Choroid plexus epithelial cell (primary cell): ENCODE data around the gene PGM1.

Source experiments
- DNase-seq: peaks from one replicate; pipeline ENCODE4 v3.0.0-alpha.2; 2010; ENCODE audit warnings: low read depth
- H3K4me3 ChIP-seq: 2 replicates; pipeline ENCODE4 v1.5.1; 2011; ENCODE audit warnings: low read depth, mild to moderate bottlenecking, control low read depth, low read length, moderate library complexity
- TF ChIP-seq, protein P1 (sequence below): conservative IDR thresholded peaks from 2 replicates; pipeline ENCODE4 v1.5.1; 2011; ENCODE audit warnings: low read depth, mild to moderate bottlenecking, control low read depth, inconsistent platforms, low read length, moderate library complexity

Gene PGM1

DNA sequence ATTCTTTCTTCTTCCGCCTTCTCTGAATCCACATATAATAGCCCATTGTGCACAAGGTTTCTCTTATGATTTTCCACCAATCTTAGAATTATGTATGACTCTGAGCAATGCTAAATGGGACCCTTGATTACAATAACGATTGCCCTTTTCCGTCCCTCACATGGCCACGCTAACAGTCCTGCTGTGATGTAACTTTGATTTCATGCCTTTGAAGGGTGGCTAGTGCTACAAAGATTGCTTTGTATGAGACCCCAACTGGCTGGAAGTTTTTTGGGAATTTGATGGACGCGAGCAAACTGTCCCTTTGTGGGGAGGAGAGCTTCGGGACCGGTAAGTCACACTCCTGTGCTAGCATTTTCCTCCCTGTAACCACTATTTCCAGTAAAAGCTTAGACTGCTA, 45.3 kb downstream of the PGM1 start:
- no peak overlapping the region for H3K4me3 ChIP-seq
- TF ChIP-seq, protein P1, sequence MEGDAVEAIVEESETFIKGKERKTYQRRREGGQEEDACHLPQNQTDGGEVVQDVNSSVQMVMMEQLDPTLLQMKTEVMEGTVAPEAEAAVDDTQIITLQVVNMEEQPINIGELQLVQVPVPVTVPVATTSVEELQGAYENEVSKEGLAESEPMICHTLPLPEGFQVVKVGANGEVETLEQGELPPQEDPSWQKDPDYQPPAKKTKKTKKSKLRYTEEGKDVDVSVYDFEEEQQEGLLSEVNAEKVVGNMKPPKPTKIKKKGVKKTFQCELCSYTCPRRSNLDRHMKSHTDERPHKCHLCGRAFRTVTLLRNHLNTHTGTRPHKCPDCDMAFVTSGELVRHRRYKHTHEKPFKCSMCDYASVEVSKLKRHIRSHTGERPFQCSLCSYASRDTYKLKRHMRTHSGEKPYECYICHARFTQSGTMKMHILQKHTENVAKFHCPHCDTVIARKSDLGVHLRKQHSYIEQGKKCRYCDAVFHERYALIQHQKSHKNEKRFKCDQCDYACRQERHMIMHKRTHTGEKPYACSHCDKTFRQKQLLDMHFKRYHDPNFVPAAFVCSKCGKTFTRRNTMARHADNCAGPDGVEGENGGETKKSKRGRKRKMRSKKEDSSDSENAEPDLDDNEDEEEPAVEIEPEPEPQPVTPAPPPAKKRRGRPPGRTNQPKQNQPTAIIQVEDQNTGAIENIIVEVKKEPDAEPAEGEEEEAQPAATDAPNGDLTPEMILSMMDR = no peak
- DNase-seq = no peak

DNA sequence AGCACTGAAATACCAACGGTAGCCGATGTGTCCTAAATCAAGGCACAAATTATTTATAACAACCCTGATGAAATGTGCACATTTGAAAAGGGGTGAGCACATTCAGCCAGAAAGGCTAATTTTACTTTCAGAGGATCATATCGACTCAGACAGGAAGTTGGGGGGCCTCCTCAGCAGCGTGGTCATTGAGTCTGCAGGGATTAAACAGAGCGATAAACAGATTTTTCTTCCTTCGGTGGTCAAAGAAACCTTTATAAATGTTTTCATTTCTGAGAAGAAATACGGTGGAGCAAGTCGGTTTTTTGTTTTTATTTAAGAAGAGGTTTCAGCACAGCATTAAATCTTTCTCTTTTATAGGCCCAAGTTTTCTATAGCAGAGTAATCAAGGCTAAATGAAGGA, 45.7 kb downstream of the PGM1 start:
- TF ChIP-seq, protein P1 = no peak
- no peak overlapping the region for H3K4me3 ChIP-seq

DNA sequence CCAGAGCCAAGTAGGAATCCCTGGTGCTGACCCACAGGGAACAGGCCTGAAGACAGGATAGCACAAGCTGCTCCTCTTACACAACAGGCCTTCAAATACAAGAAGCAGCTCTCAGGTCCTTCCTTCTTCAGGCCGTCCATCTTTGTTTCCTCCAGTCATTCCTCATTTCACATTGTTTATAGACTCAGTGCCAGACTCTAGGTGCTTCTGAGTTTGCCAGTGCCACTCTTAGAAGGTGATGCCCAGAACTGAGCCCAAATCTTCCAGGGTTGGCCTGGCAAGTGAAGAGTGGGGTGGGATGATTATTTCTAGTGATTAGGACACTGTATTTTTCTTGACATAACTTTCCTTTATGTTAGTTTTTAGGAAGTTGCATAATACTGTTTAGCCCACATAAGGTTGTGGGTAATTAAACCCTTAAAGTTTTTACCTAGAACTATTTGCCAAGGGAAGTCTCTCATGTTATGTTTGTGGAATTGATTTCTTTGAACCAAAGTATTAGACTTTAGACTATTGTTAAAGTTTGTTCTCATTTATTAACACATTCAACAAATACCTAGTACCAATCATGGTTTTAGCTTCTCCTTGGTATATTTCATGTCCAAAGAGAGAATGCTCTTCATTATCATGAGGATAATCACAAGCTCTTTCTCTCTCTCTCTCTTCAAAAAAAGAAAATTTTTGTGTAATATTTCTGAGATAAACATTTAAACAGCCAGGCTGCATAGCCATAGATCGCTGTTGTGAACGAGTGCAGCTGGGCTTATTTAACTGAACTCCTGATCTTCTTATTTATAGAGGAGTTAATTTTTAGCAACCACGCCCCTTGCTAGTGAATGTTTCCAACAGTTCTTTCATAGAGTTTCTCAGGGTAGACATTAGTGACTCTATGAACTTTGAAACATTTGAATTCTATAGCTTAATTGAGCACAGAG, 47.7 kb downstream of the PGM1 start:
- DNase-seq = no peak
- TF ChIP-seq, protein P1 = no peak
- no peak overlapping the region for H3K4me3 ChIP-seq

More for the DNA sequence above, 45.7 kb downstream of the PGM1 start:
- no peak for DNase-seq

DNA sequence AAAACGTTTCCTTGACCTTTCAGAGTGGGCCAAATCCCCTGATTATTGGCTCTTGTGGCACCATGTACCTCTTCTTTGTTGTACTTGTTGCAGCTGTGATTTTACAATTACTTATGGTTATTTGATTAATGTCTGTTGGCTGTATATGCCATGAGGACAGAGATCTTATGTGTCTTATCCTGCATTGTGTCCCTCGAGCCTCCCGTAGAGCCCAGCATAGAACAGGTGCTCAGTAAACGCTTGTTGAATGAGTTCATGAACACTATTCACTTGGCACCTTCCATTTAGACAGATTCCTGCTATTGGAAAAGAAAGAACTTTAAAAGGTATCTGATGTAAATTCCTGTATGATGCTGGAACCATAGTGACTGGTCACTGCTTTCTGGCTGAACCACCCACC, 48.4 kb downstream of the PGM1 start:
- H3K4me3 ChIP-seq = no peak overlapping the region
- TF ChIP-seq, protein P1 = no peak
- DNase-seq = no peak

DNA sequence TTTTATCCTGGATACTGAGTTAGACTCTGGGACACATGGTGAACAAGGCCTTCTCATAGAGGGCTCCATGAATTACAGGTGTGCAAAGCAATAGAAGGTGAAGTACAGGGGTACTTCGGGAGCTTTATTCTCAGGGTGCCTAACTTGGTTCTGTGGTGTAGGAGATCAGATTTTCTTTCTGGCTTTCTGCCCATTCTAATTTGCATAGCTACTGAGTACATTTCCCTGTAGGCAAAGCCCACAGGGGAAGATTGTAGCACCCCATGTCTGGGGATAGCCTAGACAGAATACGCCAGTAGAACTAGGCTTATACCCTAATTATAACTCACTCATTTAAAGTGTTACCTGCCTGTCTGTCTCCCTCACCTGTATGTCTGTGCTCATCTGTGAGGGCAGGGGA, 49.7 kb downstream of the PGM1 start:
- no peak for DNase-seq
- TF ChIP-seq, protein P1 = no peak
- H3K4me3 ChIP-seq = no peak overlapping the region

DNA sequence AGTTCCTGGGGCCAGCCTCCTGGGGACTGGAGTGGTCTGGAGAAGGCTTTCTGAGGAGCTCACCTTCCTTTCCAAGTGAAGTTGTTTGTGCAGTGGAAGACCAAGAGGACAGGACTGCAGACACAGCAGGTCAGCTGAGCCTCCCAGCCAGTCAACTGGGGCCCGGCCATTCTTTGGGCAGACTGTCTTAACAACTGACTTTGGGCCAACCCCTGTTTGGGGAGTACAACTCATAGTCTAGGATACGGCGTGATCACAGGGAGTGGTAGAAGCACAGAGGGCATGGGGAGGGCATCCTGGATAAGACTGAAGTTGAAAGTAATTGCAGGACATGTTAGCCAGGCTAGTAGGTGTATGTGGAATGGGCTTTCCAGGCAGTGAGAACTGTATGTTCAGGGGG, 50.3 kb downstream of the PGM1 start:
- DNase-seq = no peak
- TF ChIP-seq, protein P1 = no peak
- H3K4me3 ChIP-seq = no peak overlapping the region

DNA sequence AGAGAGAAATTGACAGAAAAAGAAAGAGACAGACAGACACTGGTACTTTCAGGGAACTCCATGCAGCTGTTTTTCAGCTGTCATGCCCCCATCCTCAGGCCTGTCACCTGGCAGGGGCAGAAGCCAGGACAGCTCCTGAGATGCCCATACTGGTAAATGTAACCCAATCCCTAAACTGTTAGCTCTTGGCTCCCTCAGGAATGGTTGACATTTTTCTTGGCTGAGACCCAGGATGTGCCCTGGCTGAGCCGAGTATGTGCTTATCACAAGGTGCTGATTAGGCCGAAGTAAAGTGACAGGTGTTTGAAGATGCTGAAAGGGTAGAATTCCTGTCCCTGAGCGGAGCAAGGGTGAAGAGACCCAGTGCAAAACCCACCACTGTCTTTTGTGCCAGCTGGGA, 50.7 kb downstream of the PGM1 start:
- H3K4me3 ChIP-seq = no peak overlapping the region
- no peak for DNase-seq
- TF ChIP-seq, protein P1 = no peak
